Medulla oblongata (tissue), 1 donor: ENCODE measurements around the gene CCDC83.
"Not testable (repeated sequence)": the region's sequence is repeated elsewhere in the genome, so short reads cannot be mapped to it uniquely, and the experiment has no call there.

Experiments used
- DNase-seq: peaks from one replicate; pipeline ENCODE4 v3.0.0-alpha.2; 2015; ENCODE audit errors: extremely low spot score

CCDC83 gene

GRCh38 chr11:85886089-85887056 lies 31.2 kb downstream of the CCDC83 start:
- no peak for DNase-seq

DNA sequence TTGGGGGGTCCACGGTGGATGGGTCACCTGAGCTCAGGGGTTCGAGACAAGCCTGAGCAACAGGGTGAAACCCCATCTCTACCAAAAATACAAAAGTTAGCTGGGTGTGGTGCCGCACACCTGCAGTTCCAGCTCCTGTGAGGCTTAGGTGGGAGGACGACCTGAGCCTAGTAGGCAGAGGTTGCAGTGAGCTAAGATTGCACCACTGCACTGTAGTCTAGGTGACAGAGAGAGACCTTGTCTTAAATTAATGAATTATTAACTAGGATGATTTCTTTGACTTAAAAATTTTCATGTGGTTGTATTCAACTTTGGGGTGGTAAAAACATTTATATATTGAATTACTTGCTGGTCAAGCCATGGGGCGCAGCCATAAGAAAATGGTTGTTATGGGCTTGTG lies 33.9 kb downstream of the CCDC83 start:
- DNase-seq, result no peak

GRCh38 chr11:85889676-85890579 lies 34.7 kb downstream of the CCDC83 start:
- no peak for DNase-seq

GRCh38 chr11:85893395-85893794 lies 38.2 kb downstream of the CCDC83 start:
- no peak for DNase-seq

GRCh38 chr11:85896876-85897275 lies 41.7 kb downstream of the CCDC83 start:
- DNase-seq, result no peak

- no peak for DNase-seq
These were observed 43.3 kb downstream of the CCDC83 start for GRCh38 chr11:85898456-85898855.

GRCh38 chr11:85902353-85902752 lies 47.2 kb downstream of the CCDC83 start:
- no peak for DNase-seq

DNA sequence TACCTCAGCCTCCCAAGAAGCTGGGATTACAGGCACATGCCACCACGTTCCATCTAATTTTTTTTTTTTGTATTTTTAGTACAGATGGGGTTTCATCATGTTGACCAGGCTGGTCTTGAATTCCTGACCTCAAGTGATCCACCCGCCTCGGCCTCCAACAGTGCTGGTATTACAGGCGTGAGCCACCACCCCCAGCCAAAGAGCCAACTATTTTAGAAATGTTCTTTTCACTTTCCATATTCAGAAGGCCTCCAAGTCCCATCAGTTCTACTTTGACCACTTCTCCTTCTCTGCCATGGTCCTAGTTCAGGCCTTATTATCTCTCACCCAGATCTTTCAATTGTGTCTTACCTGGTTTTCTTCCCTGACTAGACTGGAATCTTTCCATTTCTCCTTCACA lies 48.2 kb downstream of the CCDC83 start:
- no peak for DNase-seq

DNA sequence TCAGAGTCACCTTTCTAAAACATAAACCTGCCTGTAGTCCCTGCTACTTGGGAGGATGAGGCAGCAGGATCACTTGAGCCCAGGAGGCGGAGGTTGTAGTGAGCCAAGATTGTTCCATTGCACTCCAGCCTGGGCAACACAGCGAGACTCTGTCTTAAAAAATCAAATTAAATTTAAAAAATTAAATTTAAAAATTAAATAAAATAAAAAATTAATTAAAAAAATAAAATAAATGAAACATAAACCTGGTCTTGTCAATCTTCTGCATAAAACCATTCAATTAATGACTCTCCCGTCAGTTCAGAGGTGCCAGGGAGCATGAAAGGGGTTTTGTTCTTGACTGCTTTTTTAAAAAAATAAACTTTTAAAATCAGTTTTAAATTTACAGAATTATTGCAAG lies 48.6 kb downstream of the CCDC83 start:
- no peak for DNase-seq

DNA sequence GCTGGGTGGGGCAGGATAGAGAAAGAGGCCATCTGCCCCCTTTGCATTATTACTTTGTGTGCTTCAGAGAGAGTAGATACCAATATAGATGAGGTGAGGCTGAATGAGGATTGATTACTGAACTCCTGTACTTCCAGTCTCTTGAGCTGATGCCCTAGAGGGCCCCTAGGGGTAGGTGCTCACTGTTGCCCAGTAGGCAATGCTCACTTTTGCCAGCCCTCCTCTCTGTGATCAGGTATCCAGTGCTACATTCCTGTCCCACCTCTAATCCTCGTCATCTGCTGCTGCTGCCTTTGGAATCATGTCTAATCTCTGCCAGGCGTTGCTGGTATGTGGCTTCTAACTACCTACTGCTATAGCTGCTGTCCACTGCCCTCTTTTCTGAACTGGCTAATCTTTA lies 57.2 kb downstream of the CCDC83 start:
- no peak for DNase-seq

DNA sequence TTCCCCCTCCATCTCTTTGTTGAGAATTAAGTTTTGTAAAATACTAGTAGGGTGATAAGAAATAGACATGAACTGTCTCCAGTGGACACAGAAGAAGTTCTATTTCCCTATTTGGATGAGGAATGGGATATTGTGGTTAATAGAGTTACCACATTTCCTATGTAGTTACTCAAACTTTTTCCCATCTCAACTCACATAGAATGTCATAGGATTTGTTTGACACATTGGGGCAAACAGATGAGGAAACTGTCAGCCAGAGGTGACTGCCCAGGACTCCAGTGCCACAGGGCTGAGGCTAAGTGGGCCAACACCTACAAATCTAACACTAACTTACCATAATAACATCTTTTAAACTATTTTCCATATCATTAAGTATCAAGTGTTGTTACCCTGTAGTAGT lies 58.3 kb downstream of the CCDC83 start:
- no peak for DNase-seq

DNA sequence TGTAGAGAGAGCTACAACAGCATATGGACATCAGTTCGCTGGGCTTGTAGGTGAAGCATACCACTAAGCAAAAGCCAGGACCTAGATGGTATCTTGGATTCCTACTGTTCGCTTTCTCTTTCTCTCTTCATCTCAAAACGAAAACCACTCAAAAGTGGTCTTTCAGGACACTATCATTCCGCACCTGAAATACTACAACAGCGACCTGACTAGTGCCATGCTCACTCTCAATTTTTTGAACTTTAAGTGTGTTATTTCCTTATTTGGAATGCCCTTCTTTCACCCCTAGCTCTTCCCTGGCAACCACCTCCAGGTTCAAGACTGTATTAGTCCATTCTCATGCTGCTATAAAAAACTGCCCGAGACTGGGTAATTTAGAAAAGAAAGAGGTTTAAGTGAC lies 59.2 kb downstream of the CCDC83 start:
- no peak for DNase-seq

GRCh38 chr11:85918910-85919794 lies 64.0 kb downstream of the CCDC83 start:
- no peak for DNase-seq

- DNase-seq, result no peak
These were observed 67.2 kb downstream of the CCDC83 start for GRCh38 chr11:85922367-85922766.

- DNase-seq, result no peak
These were observed 68.3 kb downstream of the CCDC83 start for GRCh38 chr11:85923455-85923854.

DNA sequence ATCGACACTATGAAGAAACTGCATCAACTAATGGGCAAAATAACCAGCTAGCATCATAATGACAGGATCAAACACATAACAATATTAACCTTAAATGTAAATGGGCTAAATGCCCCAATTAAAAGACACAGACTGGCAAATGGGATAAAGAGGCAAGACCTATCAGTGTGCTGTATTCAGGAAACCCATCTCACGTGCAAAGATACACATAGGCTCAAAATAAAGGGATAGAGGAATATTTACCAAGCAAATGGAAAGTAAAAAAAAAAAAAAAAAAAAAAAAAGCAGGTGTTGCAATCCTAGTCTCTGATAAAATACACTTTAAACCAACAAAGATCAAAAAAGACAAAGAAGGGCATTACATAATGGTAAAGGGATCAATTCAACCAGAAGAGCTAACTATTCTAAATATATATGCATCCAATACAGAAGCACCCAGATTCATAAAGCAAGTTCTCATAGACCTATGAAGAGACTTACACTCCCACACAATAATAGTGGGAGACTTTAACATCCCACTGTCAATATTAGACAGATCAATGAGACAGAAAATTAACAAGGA lies 71.6 kb downstream of the CCDC83 start:
- DNase-seq, result not testable (repeated sequence)

DNA sequence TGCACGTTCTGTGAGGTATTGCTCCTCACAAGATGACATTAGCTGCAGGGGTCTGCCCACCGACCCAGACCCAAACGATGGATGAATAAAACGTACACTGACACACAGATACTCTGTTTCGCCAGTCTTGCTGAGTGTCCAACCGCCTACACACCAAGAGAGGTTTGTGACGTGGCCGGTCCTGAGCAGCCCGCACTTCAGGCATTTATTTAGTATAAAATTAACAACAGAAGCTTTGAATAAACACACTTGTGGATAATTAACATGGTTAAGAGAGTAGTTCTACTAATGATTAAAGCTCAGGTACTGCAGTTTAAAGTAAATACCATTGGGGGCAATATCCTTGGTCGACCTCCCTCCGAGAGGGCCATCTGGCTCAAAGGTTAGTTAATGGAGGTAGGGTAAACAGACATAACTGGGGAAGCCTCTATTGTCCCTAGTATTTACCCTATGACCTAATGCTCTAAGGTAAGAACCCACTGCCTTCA lies 75.7 kb downstream of the CCDC83 start:
- DNase-seq, result no peak

DNA sequence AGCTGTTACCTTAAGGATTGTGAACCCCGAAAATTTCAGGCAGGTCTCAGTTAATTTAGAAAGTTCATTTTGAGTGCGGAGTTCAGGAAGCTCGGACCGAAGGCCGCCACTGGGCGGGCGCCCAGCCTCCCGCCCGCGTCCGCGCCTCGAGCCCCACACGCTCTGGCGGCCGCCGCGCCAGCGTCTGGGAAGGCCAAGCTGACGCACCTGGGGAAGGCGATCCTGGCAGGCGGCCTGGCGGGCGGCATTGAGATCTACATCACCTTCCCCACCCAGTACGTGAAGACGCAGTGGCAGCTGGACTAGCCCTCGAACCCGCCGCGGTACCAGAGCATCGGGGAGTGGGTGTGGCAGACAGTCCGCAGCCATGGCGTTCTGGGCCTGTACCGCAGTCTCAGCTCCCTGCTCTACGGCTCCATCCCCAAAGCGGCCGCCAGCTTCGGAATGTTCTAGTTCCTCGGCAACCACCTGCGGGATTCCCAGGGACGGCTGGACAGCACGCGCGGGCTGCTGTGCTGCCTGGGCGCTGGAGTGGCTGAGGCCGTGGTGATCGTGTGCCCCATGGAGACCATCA lies 79.5 kb downstream of the CCDC83 start:
- DNase-seq, result no peak

DNA sequence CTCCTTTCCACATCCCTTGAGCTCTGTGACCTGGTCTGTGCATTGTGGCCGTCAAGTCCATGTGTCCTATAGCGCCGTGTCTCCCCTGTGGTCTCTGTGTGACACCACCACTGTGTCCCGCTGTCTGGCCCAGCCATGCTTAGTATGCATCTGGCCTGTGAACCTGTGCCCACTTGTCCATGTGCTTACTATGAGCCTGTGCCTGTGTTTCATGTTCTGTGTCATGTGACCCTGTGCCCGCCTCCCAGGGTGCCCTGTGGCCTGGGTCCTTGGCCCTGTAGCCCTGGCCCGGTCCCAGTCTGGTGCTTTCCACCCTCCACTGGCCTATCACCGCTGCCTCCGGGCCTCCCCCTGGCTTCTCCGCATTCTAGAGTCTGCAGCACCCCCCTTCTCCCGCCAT lies 80.6 kb downstream of the CCDC83 start:
- DNase-seq, result no peak

DNA sequence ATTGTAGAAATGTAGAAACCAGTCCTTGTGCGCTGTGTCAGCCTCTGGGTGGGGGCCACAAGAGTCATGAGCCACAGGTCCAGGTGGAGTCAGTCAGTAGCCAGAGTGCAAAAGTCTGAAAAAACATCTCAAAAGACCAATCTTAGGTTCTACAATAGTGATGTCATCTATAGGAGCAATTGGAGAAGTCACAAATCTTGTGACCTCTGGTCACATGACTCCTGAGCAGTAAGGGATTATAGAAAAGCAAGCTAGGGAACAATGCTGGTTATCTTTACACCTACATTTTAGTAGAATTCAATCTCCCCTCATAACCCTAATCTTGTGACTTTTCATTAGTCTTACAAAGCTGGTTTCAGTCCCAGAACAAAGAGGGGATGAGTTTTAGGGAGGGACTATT lies 82.7 kb downstream of the CCDC83 start:
- DNase-seq, result no peak
